ENCODE measurements around the gene SPART. TPM values are rescaled to one million over a fixed set of nuclear protein-coding genes. Genes with fewer than 3 reads are reported as not detected.
A peak's percentile ranks its signal among the peaks of the same experiment; 100 is the strongest.

The SPART gene
- total and polyA plus RNA-seq, 2 donors from 2014 or later, result 47.8 to 66.1 TPM

DNA sequence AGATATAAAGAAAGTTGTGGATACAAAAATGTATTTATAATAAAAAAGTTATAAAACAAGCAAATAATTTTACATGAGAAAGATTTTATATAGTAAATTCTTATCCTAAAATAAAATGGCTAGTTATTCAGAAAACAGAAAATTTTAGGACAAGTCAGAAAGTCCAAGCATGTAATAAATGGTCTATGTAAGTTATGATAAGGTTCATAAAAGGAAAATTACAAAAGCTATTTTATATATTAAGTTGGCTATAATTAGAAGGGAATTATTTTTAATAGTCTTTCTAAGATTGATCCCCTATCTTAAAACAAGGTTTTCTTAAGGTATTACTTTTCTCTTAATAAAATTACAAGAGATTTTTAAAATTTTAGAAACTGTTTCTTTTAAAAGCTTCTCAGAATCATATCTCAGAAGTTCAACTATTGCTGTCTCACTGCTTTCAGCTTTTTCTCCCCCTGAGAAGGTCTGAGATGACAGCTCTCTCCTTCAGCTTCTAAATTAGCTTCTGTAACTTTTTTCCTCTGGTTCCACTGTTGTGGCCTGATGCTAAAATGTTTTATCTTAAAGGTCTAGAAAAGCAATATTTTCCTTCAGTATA, 57.3 kb downstream of the SPART start:
- no peaks in the 10 kb centered on the region for H3K4me1 ChIP-seq (ENCODE audit: control insufficient read depth in 2 of 3, insufficient read depth in 2 of 3, low read depth in 1 of 3, low read length in 3 of 3)
- H3K36me3 ChIP-seq (ENCODE audit: control insufficient read depth in 2 of 3, insufficient read depth in 3 of 3, low read length in 3 of 3), result no peaks in the 10 kb centered on the region
- intact Hi-C loops (cut with DNase I), result loop anchor here (10.0 kb wide), 1 partner anchor 446 kb away; no protein-coding TSS in a partner anchor
- H3K27ac ChIP-seq (ENCODE audit: low read depth in 2 of 2, low read length in 2 of 2), result no peak overlapping the region
- no peak overlapping the region for H3K4me3 ChIP-seq (ENCODE audit: low read length in 3 of 3)
- H3K9me3 ChIP-seq (ENCODE audit: control insufficient read depth in 2 of 3, insufficient read depth in 1 of 3, low read length in 3 of 3), result no peaks in the 10 kb centered on the region
- H3K9ac ChIP-seq (ENCODE audit: low read length in 3 of 3), result no peak overlapping the region
- TF ChIP-seq, protein P1, sequence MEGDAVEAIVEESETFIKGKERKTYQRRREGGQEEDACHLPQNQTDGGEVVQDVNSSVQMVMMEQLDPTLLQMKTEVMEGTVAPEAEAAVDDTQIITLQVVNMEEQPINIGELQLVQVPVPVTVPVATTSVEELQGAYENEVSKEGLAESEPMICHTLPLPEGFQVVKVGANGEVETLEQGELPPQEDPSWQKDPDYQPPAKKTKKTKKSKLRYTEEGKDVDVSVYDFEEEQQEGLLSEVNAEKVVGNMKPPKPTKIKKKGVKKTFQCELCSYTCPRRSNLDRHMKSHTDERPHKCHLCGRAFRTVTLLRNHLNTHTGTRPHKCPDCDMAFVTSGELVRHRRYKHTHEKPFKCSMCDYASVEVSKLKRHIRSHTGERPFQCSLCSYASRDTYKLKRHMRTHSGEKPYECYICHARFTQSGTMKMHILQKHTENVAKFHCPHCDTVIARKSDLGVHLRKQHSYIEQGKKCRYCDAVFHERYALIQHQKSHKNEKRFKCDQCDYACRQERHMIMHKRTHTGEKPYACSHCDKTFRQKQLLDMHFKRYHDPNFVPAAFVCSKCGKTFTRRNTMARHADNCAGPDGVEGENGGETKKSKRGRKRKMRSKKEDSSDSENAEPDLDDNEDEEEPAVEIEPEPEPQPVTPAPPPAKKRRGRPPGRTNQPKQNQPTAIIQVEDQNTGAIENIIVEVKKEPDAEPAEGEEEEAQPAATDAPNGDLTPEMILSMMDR (IDR thresholded peaks at IDR 0.05; ENCODE audit: borderline replicate concordance, extremely low read depth, insufficient read depth), result no peak
- no peaks in the 10 kb centered on the region for H3K27me3 ChIP-seq (ENCODE audit: control insufficient read depth, insufficient read depth, low read length)
- DNase-seq, result no peak
- FAIRE-seq, result peak; percentile 95

DNA sequence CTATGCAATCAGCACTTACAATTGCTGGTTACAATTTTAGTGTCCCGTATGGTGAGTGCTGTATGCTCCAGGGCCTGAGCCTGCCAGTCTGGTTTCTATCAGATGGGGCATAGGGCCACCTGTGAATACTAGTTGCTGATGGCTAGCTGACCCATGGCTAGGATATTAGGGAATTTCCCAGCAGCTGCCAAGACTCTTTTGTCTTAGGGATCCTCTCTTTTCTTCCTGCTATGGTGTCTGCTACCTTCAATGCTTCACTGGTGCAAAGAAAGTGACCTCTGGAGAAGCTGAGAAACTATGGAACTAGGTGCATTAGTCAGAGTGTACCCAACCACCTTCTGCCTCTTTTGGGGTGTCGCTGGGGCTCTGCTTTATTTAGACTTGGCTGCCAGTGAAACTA, 60.2 kb downstream of the SPART start:
- intact Hi-C loops (cut with DNase I), result loop anchor here (10.0 kb wide), 1 partner anchor 449 kb away; no protein-coding TSS in a partner anchor
- FAIRE-seq, result no peak

DNA sequence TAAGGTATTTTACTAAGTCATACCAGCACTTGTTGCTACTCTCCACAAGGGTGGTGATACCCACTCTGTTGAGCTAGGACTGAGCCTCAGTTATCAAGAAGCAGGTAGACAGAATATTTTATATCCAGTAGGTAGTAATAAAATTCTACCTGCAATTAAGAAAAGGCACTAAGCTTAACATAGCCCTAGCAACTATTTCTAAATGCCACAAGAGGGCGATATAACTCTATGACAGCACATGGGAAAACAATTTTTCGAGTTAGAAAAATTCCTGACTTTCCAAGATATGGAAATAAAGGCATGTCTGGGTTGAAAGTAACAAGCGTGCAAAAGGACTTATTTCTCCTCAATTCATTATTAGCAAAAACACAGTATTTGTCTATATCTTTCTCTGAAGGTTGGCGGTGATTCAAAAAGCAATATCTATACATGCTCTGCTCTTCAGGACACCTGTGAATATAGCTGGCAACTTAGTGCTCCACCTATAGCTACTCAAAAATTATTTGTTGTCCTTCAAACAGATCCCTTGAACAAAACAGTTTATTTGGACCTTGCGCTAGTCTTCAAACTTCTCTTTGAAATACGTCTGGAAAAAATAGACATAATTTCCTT, 63.3 kb downstream of the SPART start:
- no peak overlapping the region for H3K9ac ChIP-seq (ENCODE audit: low read length in 3 of 3)
- TF ChIP-seq, protein P1 (IDR thresholded peaks at IDR 0.05; ENCODE audit: borderline replicate concordance, extremely low read depth, insufficient read depth), result peak; percentile 76
- H3K36me3 ChIP-seq (ENCODE audit: control insufficient read depth in 2 of 3, insufficient read depth in 3 of 3, low read length in 3 of 3), result no peaks in the 10 kb centered on the region
- intact Hi-C loops (cut with DNase I), result loop anchor here (10.0 kb wide), 1 partner anchor 452 kb away; no protein-coding TSS in a partner anchor
- H3K9me3 ChIP-seq (ENCODE audit: control insufficient read depth in 2 of 3, insufficient read depth in 1 of 3, low read length in 3 of 3), result no peaks in the 10 kb centered on the region
- H3K4me1 ChIP-seq (ENCODE audit: control insufficient read depth in 2 of 3, insufficient read depth in 2 of 3, low read depth in 1 of 3, low read length in 3 of 3), result no peaks in the 10 kb centered on the region
- no peaks in the 10 kb centered on the region for H3K27me3 ChIP-seq (ENCODE audit: control insufficient read depth, insufficient read depth, low read length)
- DNase-seq (peak in 2 of 5 donors; percentile 52 to 62), FAIRE-seq (peak; percentile 81)
- H3K27ac ChIP-seq (ENCODE audit: low read depth in 2 of 2, low read length in 2 of 2), result no peak overlapping the region
- H3K4me3 ChIP-seq (ENCODE audit: low read length in 3 of 3), result no peak overlapping the region

More for the DNA sequence above, 60.2 kb downstream of the SPART start:
- H3K27me3 ChIP-seq (ENCODE audit: control insufficient read depth, insufficient read depth, low read length), result no peaks in the 10 kb centered on the region
- H3K9me3 ChIP-seq (ENCODE audit: control insufficient read depth in 2 of 3, insufficient read depth in 1 of 3, low read length in 3 of 3), result no peaks in the 10 kb centered on the region
- no peaks in the 10 kb centered on the region for H3K4me1 ChIP-seq (ENCODE audit: control insufficient read depth in 2 of 3, insufficient read depth in 2 of 3, low read depth in 1 of 3, low read length in 3 of 3)
- no peak overlapping the region for H3K9ac ChIP-seq (ENCODE audit: low read length in 3 of 3)
- H3K4me3 ChIP-seq (ENCODE audit: low read length in 3 of 3), result no peak overlapping the region
- no peak for DNase-seq
- H3K27ac ChIP-seq (ENCODE audit: low read depth in 2 of 2, low read length in 2 of 2), result no peak overlapping the region
- H3K36me3 ChIP-seq (ENCODE audit: control insufficient read depth in 2 of 3, insufficient read depth in 3 of 3, low read length in 3 of 3), result no peaks in the 10 kb centered on the region
- TF ChIP-seq, protein P1 (IDR thresholded peaks at IDR 0.05; ENCODE audit: borderline replicate concordance, extremely low read depth, insufficient read depth), result no peak

Data from kidney (tissue), 14 donors.